ENCODE results near the gene CYBRD1.
A peak's percentile ranks its signal among the peaks of the same experiment; 100 is the strongest.

Gene CYBRD1

DNA sequence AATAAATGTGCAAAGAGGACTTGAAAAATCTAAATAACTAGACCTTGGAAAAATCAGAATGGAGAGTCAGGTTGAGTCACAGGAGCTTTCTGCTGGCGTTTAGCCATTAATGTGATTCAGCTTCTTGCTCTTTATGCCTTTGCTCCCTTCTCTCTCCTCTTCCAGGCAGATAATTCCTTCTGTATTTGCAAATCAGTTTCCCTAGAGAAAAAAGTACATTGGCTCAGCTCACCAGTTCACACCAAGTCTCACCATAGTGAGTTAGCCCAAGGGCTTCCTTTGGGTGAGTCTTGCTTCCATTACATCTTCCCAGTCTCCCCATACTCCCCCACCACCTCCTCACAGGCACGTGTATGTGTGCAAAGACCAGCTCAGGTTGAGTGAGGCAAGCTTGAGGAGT is 73.6 kb downstream of the CYBRD1 start:
- no peaks in the 10 kb centered on the region for H3K9me3 Mint-ChIP-seq
- no peaks in the 10 kb centered on the region for H3K36me3 Mint-ChIP-seq (ENCODE audit: low read depth)
- TF ChIP-seq CTCF (IDR thresholded peaks at IDR 0.05; ENCODE audit: unreplicated experiment in 3 of 3): no peak
- no peaks in the 10 kb centered on the region for H3K4me1 Mint-ChIP-seq
- peaks cover 14% of the 10 kb centered on the region for H3K27me3 Mint-ChIP-seq (ENCODE audit: low read depth)
- no peak overlapping the region for H3K4me3 Mint-ChIP-seq
- H3K27ac Mint-ChIP-seq: no peak overlapping the region

GRCh38 chr2:171598713-171599319 is 76.5 kb downstream of the CYBRD1 start:
- no peak overlapping the region for H3K4me3 Mint-ChIP-seq
- H3K36me3 Mint-ChIP-seq (ENCODE audit: low read depth): no peaks in the 10 kb centered on the region
- H3K9me3 Mint-ChIP-seq: no peaks in the 10 kb centered on the region
- peaks cover 14% of the 10 kb centered on the region for H3K27me3 Mint-ChIP-seq (ENCODE audit: low read depth)
- H3K27ac Mint-ChIP-seq: no peak overlapping the region
- TF ChIP-seq CTCF (IDR thresholded peaks at IDR 0.05; ENCODE audit: unreplicated experiment in 3 of 3): peak; percentile 75 to 79 (median 77)
- no peaks in the 10 kb centered on the region for H3K4me1 Mint-ChIP-seq

- peaks cover 14% of the 10 kb centered on the region for H3K27me3 Mint-ChIP-seq (ENCODE audit: low read depth)
- no peak overlapping the region for H3K4me3 Mint-ChIP-seq
- no peak overlapping the region for H3K27ac Mint-ChIP-seq
- TF ChIP-seq CTCF (IDR thresholded peaks at IDR 0.05; ENCODE audit: unreplicated experiment in 3 of 3): no peak
- no peaks in the 10 kb centered on the region for H3K4me1 Mint-ChIP-seq
- H3K9me3 Mint-ChIP-seq: no peaks in the 10 kb centered on the region
- no peaks in the 10 kb centered on the region for H3K36me3 Mint-ChIP-seq (ENCODE audit: low read depth)
Measured at GRCh38 chr2:171600126-171600525, 77.9 kb downstream of the CYBRD1 start.

DNA sequence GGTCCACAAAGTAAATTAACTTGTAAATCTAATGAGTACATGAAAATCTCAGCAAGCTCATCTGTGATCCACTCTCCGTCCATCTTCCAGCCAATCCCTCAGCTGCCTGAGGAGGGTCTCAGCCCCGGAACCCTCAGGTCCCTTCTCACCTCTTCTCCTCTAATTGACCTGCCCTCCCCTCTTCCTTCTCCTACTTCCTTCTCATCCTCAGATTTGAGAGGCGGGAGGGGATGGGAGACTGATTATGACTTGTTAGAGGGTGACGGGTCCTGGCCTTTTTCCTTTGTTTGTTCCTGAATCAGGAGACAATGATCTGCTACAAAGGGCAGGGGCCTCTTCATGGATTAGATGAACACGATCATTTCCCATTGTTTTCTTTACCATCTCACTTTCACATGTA is 80.1 kb downstream of the CYBRD1 start:
- TF ChIP-seq CTCF (IDR thresholded peaks at IDR 0.05; ENCODE audit: unreplicated experiment in 3 of 3): no peak
- Mint-ChIP-seq H3K9me3 (peaks cover 3% of the 10 kb centered on the region), H3K36me3 (ENCODE audit: low read depth) (no peaks in the 10 kb centered on the region), H3K4me1 (no peaks in the 10 kb centered on the region), H3K4me3 (no peak overlapping the region), H3K27ac (no peak overlapping the region), H3K27me3 (ENCODE audit: low read depth) (peaks cover 4% of the 10 kb centered on the region)

Data from nephron (organoid).